HL-60/S4 treated with retinoic acid at 250 ng/mL for 4 days and 3 days (cell line): Measurements from ENCODE around the gene RERE.

Experiments
- in situ Hi-C: fragments of 300-500 bp; cut with MboI; formaldehyde crosslinking; loops from 2 replicates; pipeline ENCODE4 v1.7.0; 2022; ENCODE audit warnings: low sequenced_read_pairs

Gene RERE

DNA sequence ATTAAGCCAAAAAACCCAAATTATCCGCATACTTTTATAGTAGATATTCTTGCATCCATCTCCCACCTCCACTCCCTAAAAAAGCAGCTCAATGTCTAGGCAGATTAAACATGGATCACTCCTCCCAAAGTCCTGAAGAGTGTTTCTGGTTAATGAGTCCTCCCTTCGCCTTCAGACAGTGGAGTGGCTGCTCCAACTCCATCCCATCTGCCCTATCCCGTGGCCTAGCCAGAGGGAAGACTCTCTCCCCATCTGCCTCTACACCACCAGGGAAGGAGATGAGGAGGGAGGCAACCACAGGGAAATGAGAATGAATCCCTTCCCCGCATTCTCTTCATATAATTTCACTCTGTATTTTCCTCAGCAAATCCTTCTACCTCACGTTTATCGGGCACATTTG lies 395.7 kb downstream of the RERE start:
- in situ Hi-C loops = no loop called here

- in situ Hi-C loops = no loop called here
Observed at GRCh38 chr1:8420318-8420717, 397.1 kb downstream of the RERE start.

DNA sequence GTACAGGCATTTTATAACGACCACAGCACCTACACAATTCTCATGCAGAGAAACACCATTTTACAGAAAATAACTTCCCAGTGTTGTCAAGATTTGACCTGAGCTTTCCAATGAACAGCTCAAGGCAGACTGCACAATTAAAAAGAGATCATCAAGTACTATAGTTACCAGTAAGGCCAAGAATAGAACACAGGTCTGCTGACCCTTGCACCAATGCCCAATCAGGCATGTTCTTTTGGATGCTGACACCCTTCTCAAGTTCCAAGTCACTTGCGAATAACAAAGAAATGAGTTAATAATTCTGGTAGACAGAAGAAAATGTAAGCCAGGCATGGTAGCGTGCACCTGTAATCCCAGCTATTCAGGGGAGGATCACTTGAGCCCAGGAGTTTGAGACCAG lies 397.6 kb downstream of the RERE start:
- in situ Hi-C loops = no loop called here

GRCh38 chr1:8419172-8419571 lies 398.3 kb downstream of the RERE start:
- in situ Hi-C loops = no loop called here

- in situ Hi-C loops = no loop called here
Observed at GRCh38 chr1:8418301-8418700, 399.1 kb downstream of the RERE start.

DNA sequence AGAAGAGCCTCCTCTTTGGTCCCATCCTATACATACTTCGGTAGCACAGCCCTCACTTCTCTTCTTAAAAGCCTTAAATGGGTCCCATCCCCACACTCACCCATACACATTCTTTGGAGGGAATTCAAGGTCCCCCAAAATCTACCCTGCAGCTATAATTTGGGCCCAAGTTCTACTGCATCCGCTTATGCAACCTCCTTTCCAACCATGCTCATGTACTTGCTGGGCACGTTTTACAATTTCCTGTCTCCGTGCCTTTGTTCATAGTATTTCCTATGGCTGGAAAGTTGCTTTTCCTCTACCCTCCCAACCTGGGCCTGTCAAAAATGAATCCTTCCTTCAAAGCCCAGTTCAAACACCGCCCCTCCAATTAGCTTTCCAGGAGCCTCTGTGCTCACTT lies 399.8 kb downstream of the RERE start:
- in situ Hi-C loops = no loop called here

DNA sequence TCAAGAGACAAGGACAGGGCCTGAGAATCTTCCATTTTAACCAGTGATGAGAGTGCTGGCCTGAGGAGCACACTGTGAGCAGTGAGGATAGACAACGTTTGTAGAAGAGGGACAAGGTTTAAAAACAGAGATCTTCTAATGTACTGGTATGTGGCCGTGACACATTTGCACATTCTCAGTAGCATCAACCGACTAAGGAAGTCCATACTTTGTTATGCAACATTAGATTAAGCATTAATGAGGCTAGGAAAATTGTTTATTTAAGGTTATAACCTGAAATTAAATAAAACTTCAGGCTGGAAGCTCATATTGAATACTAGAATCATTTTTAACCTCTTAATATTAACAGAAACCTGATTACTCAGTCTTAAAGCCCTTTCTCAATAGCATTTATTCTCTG lies 400.6 kb downstream of the RERE start:
- in situ Hi-C loops = no loop called here

GRCh38 chr1:8415526-8416278 lies 401.7 kb downstream of the RERE start:
- in situ Hi-C loops = no loop called here

GRCh38 chr1:8412183-8412831 lies 405.1 kb downstream of the RERE start:
- in situ Hi-C loops = no loop called here

DNA sequence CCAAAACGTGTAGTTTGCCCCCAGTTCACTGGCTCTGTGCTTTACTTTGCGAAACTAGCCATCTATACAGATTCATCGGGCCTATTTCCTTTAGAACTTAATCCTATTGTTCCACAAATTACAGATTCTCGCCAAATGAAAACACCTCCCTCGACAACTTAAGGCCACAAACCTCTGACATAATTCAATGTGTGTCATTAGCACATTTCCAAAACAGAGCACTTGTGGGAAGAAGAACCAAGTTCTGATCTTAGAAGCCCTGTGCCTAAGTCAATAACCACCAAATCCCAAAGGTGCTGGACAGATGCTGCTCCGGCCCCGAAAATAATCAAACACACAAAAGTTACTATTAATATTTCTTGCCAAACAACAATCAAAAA lies 405.6 kb downstream of the RERE start:
- in situ Hi-C loops = no loop called here

DNA sequence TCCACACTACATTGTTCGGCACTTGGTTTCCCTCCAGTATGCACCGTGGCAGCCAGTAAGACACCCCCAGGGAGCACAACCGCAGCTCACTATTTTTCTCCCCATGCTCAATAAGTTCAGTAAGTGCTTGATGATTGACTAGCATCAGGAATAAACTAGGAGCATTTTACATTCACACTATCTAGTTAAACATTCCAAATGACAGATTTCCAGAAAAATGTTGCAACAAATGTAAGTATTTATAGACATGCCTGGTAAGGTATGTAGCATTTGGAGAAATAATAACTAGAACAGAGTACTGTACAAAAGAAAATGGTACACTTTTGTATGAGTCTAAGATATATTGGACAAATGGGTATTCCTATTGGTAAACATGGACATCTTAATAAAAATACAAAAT lies 406.6 kb downstream of the RERE start:
- in situ Hi-C loops = no loop called here

DNA sequence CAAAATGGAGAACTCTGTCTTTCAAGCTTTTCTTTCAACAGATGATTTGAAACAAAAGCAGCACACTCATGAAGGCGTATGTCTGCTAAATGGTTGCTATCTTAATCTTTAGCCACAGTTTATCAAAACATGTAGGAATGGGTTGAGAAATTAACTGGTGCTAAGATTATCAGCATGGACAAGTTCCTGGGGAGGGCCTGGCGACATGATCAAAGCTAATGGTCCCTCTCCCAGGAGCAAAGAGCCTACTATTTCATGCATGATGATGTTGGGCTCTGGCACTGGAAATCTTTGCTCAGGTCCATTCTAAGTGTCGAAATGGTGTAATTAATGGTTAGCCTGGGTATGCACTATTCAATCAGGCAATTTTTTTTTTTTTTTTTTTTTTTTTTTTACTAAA lies 407.8 kb downstream of the RERE start:
- in situ Hi-C loops = no loop called here

GRCh38 chr1:8409106-8409505 lies 408.3 kb downstream of the RERE start:
- in situ Hi-C loops = no loop called here

DNA sequence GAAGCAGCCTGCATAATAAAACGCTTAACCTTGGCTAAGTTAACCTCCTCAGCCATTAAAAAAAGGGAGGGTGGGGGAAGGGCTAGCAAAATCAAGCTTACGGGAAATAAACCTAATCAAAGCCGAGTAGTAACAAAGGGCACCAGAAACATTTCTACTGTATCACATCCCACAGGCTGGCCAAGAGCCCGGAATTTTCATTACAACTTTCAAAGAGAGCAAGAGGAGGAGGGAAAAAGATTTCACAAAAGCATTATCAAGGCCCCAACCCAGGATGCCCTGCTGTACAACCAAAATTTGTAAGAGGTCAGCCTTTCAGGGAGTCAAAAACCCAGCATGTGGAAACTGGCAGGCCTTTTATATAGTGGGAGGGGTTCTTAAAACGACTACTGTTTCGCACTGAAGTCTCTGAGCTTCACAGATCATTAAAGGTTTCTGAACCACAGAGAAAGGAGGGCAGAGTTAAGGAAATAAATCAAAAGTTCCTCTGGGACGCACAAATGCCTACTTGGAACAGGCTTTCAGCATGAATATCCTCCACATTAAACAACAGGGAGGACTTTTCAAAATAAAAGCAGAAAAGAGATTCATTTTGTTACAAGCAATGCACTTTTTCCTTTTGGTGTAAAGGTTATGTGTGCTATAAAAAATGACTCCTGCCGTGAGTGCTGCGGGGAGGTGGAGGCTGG lies 409.1 kb downstream of the RERE start:
- in situ Hi-C loops = no loop called here

DNA sequence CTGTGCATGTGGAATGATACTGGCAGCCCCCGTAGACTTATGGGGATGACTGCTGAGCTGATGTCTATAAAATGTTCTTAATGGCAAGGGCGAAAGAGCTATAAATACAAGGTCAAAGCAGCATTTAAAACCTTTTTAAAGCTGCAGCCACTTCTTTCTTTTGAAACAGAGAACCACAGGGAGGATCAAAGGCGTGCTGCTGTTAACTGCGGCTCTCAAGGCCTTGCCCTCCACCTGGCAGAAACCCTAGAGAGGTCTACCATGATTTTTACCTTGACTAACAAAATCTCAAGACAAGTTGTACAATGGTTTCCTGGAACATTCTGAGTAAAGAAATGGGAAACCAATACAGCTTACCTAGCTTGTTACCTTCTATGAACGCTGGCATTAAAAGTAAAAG lies 409.8 kb downstream of the RERE start:
- in situ Hi-C loops = no loop called here

DNA sequence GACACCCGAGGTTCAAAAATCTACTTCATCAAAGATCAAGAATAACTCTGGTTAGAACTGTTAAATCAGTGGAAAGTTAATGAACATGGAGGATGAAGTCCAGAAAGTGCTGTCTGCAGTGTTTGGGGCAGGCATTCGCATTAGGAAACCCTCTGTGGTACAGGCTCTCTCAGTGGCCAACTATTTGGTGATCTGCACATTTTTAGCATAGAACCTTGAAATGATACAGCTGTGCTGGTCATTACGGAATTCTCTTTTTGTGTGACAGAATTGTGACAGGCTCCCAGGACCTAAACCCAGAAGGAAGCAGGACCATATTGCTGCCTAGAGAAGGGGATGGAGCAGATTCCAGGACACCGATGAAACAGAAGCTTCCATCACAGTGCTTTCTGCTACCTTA lies 410.5 kb downstream of the RERE start:
- in situ Hi-C loops = no loop called here

DNA sequence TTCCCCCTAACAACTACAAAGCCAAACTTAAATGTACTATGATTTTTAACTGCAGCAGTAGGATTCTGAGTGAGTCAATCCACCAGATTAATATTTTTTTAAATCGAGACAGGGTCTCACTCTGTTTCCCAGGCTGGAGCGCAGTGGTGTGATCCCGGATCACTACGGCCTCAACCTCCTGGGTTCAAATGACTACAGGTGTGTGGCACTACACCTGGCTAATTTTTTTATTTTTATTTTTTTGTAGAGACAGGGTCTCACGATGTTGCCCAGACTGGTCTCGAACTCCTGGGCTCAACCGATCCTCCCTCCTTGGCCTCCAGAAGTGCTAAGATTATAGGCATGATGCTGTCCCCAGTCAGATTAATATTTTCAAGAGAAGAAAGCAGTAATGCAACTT lies 411.4 kb downstream of the RERE start:
- in situ Hi-C loops = no loop called here

GRCh38 chr1:8404460-8405370 lies 412.7 kb downstream of the RERE start:
- in situ Hi-C loops = no loop called here

DNA sequence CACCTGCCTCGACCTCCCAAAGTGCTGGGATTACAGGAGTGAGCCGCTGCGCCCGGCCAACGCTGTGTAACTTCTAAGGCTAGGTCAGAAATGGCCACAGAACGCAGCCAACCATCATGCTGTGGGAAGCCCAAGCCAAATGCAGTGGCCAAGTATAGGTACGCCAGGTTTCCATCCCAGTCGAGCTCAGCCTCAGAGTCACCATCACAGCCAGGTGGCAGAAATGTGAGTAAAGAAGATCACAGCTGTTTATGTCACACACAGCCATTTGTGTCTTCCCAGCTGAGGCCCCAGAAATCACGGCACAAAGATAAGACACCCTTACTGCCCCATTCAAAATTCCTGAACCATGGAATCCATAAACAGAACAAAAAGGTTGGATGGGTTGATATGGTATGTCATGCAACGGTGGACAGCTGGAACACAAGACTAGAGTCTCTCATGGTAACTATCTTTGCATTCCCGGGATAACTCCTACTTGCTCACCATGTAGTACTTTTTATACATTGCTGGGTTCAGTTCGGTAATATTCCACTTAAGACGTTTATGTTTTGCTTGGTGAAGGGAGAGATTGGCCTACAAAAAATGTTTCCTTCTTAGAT lies 415.2 kb downstream of the RERE start:
- in situ Hi-C loops = no loop called here

DNA sequence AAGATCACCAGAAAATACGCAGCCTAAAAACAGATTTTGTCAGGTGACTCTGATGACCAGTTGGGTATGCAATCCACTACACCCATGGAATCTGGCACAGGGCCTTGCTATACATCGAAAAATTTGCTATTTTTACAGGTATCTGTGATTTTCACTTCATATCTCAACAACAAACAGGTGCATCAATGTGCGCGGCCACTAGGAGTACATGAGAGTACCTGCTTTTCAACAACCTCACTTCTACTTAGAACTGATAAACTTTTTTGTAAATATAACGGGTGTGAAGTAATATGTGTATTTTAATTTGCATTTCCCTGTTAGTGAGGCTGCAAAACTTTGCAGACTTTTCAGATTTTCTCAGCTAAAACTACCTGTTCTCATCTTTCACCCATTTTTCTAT lies 418.8 kb downstream of the RERE start:
- in situ Hi-C loops = no loop called here

DNA sequence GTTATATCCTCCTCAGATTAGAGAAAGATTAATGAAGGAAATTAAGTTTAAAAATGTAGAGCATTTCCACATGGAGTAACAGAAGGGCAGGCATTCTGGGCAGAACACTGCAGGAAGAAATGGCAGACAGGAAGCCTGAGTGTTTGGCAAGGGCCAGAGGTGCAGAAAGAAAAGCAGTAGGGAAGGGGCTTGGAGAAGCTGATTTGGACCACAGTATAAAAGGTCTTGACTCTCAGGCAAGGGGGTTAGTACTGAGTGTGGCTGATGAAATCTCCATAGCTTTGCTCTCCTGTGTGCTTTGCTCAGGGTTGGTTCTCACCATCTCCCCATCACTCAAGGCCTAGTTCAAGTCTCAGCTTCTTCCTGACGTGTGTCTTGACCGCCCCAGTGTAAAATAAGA lies 419.4 kb downstream of the RERE start:
- in situ Hi-C loops = no loop called here
